Karpas-422 (cell line): ENCODE results near the gene ATP5F1E. TPM values are rescaled to one million over a fixed set of nuclear protein-coding genes. Genes with fewer than 3 reads are reported as not detected.
"Not testable (repeated sequence)": the region's sequence is repeated elsewhere in the genome, so short reads cannot be mapped to it uniquely, and the experiment has no call there.

ENCODE experiments used
- DNase-seq: peaks from one replicate; pipeline ENCODE4 v3.0.0-alpha.2; 2015
- H2AFZ ChIP-seq: fragments of 200-600 bp; sonication (generic); 2 replicates; pipeline ENCODE4 v1.6.1; 2014; ENCODE audit warnings: antibody characterized with exemption, low read length, mixed read lengths
- H3K27ac ChIP-seq: fragments of 200-600 bp; sonication (generic); 2 replicates; pipeline ENCODE4 v1.5.1; 2014; ENCODE audit warnings: mild to moderate bottlenecking, low read length, moderate library complexity
- H3K27me3 ChIP-seq: fragments of 200-600 bp; sonication (generic); 2 replicates; pipeline ENCODE4 v1.6.1; 2014; ENCODE audit warnings: low read length, mixed read lengths
- H3K36me3 ChIP-seq: fragments of 200-600 bp; sonication (generic); 2 replicates; pipeline ENCODE4 v1.6.1; 2014; ENCODE audit warnings: low read length, mixed read lengths; ENCODE audit not compliant: insufficient read depth
- H3K4me1 ChIP-seq: fragments of 200-600 bp; sonication (generic); 2 replicates; pipeline ENCODE4 v1.6.1; 2014; ENCODE audit warnings: mild to moderate bottlenecking, low read length, mixed read lengths
- H3K4me2 ChIP-seq: fragments of 200-600 bp; sonication (generic); 2 replicates; pipeline ENCODE4 v1.6.1; 2014; ENCODE audit warnings: low read length, low read depth, mild to moderate bottlenecking; ENCODE audit not compliant: poor library complexity, severe bottlenecking
- H3K4me3 ChIP-seq: fragments of 200-600 bp; sonication (generic); 2 replicates; pipeline ENCODE4 v1.5.1; 2014; ENCODE audit warnings: mild to moderate bottlenecking, antibody characterized with exemption, low read length, mixed read lengths
- H3K79me2 ChIP-seq: fragments of 200-600 bp; sonication (generic); 2 replicates; pipeline ENCODE4 v1.6.1; 2014; ENCODE audit warnings: mild to moderate bottlenecking, low read length, mixed read lengths
- H3K9ac ChIP-seq: fragments of 200-600 bp; sonication (generic); 2 replicates; pipeline ENCODE4 v1.6.0; 2014; ENCODE audit warnings: low read length
- H3K9me2 ChIP-seq: fragments of 200-600 bp; sonication (generic), shearing (Covaris generic); replicated peaks from 2 replicates; pipeline ENCODE4 v1.6.0; 2014; ENCODE audit warnings: mild to moderate bottlenecking, low read length, moderate library complexity; ENCODE audit not compliant: insufficient read depth
- H3K9me3 ChIP-seq: fragments of 300-700, 200-600 bp; sonication (generic); 2 replicates; pipeline ENCODE4 v1.6.1; 2014; ENCODE audit warnings: low read length, mixed read lengths
- H4K20me1 ChIP-seq: fragments of 200-600 bp; sonication (generic); 2 replicates; pipeline ENCODE4 v1.6.1; 2014; ENCODE audit warnings: mild to moderate bottlenecking, antibody characterized with exemption, low read length, low read depth; ENCODE audit not compliant: insufficient read depth
- total RNA-seq: library from RNA; depleted of rRNA; stranded (reverse); fragments of >200 nt; shearing (Covaris generic); gene quantifications from 2 replicates; pipeline ENCODE4 v1.2.3, GENCODE V29; 2014; ENCODE audit warnings: low replicate concordance

The ATP5F1E gene
- total RNA-seq, 1 experiment from 2014 or later: 78.9 TPM

DNA sequence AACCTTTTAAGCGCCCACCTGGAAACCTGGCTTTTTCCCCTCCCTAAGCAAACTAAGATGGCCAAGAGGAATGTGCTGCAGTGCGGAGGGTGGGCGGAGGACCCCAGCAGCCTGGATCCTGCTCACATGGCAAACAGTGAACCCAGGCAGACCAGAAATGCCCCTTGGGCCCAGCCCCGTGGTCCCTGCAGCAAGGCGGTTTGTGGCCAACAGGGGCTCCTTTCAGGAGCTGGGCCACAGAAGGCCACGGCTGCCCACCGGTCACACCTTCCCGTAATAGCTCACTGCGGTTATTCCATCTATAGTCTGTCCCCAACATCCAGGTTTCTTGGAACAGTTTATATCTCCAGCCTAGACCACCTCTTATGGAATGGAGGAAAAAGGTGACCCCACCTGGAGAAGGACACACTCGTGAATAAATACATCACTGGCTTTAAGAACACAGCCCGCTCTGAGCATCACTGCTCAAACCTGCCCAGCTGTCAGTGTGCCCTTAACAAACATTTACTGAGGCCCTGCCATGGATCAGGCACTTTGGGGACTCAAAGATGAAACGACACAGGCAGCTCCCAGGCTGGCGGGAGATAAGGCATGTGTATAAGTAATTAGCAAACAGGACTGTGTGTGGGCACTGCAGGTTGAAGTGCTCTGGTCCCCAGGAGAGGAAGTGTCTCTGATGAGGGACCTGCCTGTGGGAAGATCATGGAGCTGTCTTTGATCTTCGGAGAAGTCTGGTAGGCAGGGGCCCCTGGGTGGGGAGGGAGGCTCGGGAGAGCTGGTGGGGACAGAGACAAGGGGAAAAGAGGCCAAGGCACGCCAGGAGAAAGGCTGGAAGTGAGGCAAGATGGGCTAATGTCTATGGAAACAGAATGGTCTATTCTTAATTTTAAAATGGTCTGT lies 16.1 kb downstream of the ATP5F1E start:
- Histone ChIP-seq H3K4me1 (peaks cover 18% of the 10 kb centered on the region), H3K36me3 (no peaks in the 10 kb centered on the region), H2AFZ (no peak overlapping the region), H3K4me2 (no peak overlapping the region), H3K4me3 (no peak overlapping the region), H3K27me3 (no peaks in the 10 kb centered on the region), H3K9me2 (no peaks in the 10 kb centered on the region), H4K20me1 (no peaks in the 10 kb centered on the region), H3K9ac (no peak overlapping the region), H3K9me3 (no peaks in the 10 kb centered on the region), H3K79me2 (no peaks in the 10 kb centered on the region), H3K27ac (no peak overlapping the region)
- DNase-seq: no peak

DNA sequence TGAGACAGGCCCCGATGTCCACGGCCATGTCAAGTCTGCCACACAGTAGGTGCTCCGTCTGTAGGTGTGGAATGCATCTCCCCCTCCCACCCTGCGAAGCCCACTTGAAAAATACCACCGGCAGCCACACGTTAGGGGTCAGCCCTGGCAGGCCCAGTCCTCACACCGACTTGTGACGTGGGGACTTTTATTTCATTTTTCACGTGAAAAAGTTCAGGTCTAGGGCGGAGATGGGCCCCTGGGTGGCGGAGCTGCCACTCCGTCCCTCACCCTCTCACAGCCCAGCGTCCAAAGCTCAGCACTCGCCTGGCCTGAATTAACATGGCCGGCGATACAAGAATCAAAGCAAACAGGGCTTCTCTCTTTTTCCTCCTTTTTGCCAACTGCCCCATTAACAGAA lies 16.7 kb downstream of the ATP5F1E start:
- Histone ChIP-seq H3K9me2 (no peaks in the 10 kb centered on the region), H3K79me2 (no peaks in the 10 kb centered on the region), H3K9me3 (no peaks in the 10 kb centered on the region), H2AFZ (no peak overlapping the region), H3K36me3 (no peaks in the 10 kb centered on the region), H4K20me1 (no peaks in the 10 kb centered on the region), H3K4me3 (no peak overlapping the region), H3K9ac (no peak overlapping the region), H3K27ac (no peak overlapping the region), H3K4me1 (peaks cover 18% of the 10 kb centered on the region), H3K4me2 (no peak overlapping the region), H3K27me3 (no peaks in the 10 kb centered on the region)
- no peak for DNase-seq

DNA sequence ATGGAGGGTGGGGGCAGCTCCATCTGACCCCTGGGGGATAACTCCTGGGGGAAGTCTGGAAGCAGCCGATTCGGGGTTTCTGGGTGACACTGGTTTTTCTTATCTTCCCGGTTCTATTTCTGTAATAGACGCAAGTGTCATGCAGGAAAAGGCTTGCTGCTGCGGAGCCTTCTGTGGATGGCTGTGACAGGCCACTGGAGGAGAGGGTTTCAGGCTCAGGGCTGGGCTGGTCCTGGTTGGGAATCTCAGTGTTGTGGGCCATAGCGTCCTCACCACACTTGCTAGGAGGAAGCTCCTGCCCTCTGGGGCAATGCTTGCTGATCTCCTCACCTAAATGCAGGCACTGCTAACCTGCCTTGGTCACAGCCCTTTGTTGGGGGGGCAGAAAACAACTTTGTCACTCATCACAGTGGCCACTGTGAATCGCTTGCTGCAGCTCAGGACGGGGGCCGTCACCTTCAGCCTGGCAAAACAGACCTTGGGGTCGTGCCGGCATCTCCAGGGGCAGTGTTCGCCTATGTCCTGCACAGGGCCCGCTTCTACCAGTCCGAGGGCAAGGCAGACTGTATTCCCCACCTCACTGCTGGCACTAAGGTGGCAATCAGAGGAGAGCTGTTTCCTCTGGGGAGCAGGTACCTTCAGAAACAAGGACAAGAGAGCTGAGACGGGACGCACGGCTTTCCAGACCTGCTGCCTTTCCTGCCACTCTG lies 17.3 kb downstream of the ATP5F1E start:
- H3K9ac ChIP-seq: no peak overlapping the region
- no peak overlapping the region for H3K27ac ChIP-seq
- peaks cover 18% of the 10 kb centered on the region for H3K4me1 ChIP-seq
- DNase-seq: no peak
- no peaks in the 10 kb centered on the region for H3K9me3 ChIP-seq
- H3K4me2 ChIP-seq: no peak overlapping the region
- no peaks in the 10 kb centered on the region for H3K79me2 ChIP-seq
- no peaks in the 10 kb centered on the region for H3K36me3 ChIP-seq
- no peaks in the 10 kb centered on the region for H3K9me2 ChIP-seq
- H3K4me3 ChIP-seq: no peak overlapping the region
- H3K27me3 ChIP-seq: no peaks in the 10 kb centered on the region
- no peak overlapping the region for H2AFZ ChIP-seq
- no peaks in the 10 kb centered on the region for H4K20me1 ChIP-seq

GRCh38 chr20:59013959-59014608 lies 18.1 kb downstream of the ATP5F1E start:
- no peak overlapping the region for H3K27ac ChIP-seq
- no peak overlapping the region for H3K4me2 ChIP-seq
- H3K4me1 ChIP-seq: peaks cover 18% of the 10 kb centered on the region
- no peaks in the 10 kb centered on the region for H3K79me2 ChIP-seq
- H3K9ac ChIP-seq: no peak overlapping the region
- no peaks in the 10 kb centered on the region for H3K9me2 ChIP-seq
- no peak overlapping the region for H2AFZ ChIP-seq
- H3K9me3 ChIP-seq: no peaks in the 10 kb centered on the region
- H3K27me3 ChIP-seq: no peaks in the 10 kb centered on the region
- no peak overlapping the region for H3K4me3 ChIP-seq
- H3K36me3 ChIP-seq: no peaks in the 10 kb centered on the region
- no peaks in the 10 kb centered on the region for H4K20me1 ChIP-seq
- no peak for DNase-seq

- H4K20me1 ChIP-seq: no peaks in the 10 kb centered on the region
- no peak overlapping the region for H3K4me3 ChIP-seq
- H2AFZ ChIP-seq: no peak overlapping the region
- H3K36me3 ChIP-seq: no peaks in the 10 kb centered on the region
- no peak for DNase-seq
- no peak overlapping the region for H3K9ac ChIP-seq
- no peaks in the 10 kb centered on the region for H3K9me2 ChIP-seq
- H3K79me2 ChIP-seq: no peaks in the 10 kb centered on the region
- H3K4me1 ChIP-seq: peaks cover 26% of the 10 kb centered on the region
- H3K9me3 ChIP-seq: no peaks in the 10 kb centered on the region
- no peak overlapping the region for H3K4me2 ChIP-seq
- no peak overlapping the region for H3K27ac ChIP-seq
- H3K27me3 ChIP-seq: no peaks in the 10 kb centered on the region
These were observed 18.8 kb downstream of the ATP5F1E start for GRCh38 chr20:59013031-59013951.

DNA sequence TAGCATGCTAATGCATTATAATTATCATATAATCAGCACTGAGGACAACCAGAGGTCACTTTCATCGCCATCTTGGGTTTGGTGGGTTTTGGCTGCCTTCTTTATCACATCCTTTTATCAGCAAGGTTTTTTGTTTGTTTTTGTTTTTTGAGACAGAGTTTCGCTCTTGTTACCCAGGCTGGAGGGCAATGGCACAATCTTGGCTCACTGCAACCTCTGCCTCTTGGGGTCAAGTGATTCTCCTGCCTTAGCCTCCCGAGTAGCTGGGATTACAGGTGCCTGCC lies 20.3 kb downstream of the ATP5F1E start:
- H3K9ac ChIP-seq, H2AFZ ChIP-seq, H3K4me3 ChIP-seq, H3K9me2 ChIP-seq, H3K4me2 ChIP-seq, H3K9me3 ChIP-seq, H3K27ac ChIP-seq, DNase-seq, H3K36me3 ChIP-seq, H3K79me2 ChIP-seq, H3K27me3 ChIP-seq, H4K20me1 ChIP-seq: not testable (repeated sequence)
- peaks cover 31% of the 10 kb centered on the region for H3K4me1 ChIP-seq

DNA sequence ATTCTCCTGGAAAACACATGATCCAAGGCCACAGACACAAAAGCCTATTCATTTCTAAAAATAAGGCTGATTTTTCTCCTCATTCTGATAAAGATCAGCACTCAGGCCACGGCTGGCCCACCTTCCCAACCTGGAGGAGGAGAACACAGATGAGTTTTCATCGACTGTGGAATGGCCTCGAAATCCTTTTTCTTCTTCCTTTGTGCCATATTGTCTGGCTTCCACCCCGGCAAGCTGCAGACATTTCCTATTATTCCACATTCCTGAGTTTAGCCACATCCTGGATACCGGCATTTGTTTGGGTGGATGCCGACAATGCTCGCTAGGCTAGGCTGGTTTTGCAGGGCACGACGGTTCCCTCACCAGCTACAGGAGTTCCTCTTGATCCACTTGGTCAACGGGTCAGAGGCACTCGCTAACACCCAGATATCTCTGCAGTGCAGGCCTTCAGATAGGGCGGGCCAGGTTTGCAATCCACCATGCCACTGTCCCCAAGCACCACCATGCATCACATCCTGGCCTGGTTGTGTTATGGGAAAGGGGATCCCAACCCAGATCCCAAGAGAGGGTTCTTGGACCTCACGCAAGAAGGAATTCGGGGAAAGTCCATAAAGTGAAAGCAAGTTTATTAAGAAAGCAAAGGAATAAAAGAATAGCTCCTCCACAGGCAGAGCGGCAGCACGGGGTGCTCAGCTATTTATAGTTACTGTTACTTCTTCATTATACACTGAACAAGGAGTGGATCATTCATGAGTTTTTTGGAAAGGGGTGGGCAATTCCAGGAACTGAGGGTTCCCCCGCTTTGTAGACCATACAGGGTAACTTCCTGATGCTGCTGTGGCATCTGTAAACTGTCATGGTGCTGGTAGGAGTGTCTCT lies 20.9 kb downstream of the ATP5F1E start:
- Histone ChIP-seq H3K27ac (no peak overlapping the region), H3K4me1 (peaks cover 25% of the 10 kb centered on the region), H3K27me3 (no peaks in the 10 kb centered on the region), H2AFZ (no peak overlapping the region), H3K9me3 (no peaks in the 10 kb centered on the region), H4K20me1 (no peaks in the 10 kb centered on the region), H3K79me2 (peaks cover 6% of the 10 kb centered on the region), H3K36me3 (no peaks in the 10 kb centered on the region), H3K4me2 (no peak overlapping the region), H3K9ac (no peak overlapping the region), H3K4me3 (no peak overlapping the region), H3K9me2 (no peaks in the 10 kb centered on the region)
- no peak for DNase-seq
